Fibroblast of lung (primary cell): Measurements from ENCODE around the gene HIPK4.

Source experiments
- CTCF ChIP-seq, 2 donors: IDR thresholded peaks in 1 of 2; conservative IDR thresholded peaks in 1 of 2; 1 replicate in 1 of 2; 2 replicates in 1 of 2; pipeline ENCODE4 v1.5.1; 2011 to 2012; ENCODE audit warnings: low read length in 2 of 2, control low read depth in 1 of 2, inconsistent platforms in 1 of 2, low read depth in 1 of 2, mild to moderate bottlenecking in 1 of 2
- EZH2 ChIP-seq: IDR thresholded peaks from 2 replicates; pipeline ENCODE4 v1.5.1; 2012; ENCODE audit warnings: low read length, control low read depth, mild to moderate bottlenecking; ENCODE audit errors: missing control alignments

GRCh38 chr19:40388481-40388880 lies 1.5 kb downstream of the HIPK4 start:
- TF ChIP-seq CTCF (conservative IDR thresholded peaks at IDR 0.05 in 1 of 2, IDR thresholded peaks at IDR 0.05 in 1 of 2; ENCODE audit: low read depth in 1 of 2, low read length in 2 of 2) (no peak), EZH2 (no peak)
